Measurements from ENCODE around the gene KCNK7.

GRCh38 chr11:65617136-65617850, 21.7 kb upstream of the KCNK7 start:
- TF ChIP-seq CTCF (conservative IDR thresholded peaks at IDR 0.05; ENCODE audit: low read depth in 2 of 2) (no peak), EZH2 (IDR thresholded peaks at IDR 0.05; ENCODE audit: low read depth, unreplicated experiment) (no peak), REST (IDR thresholded peaks at IDR 0.05; ENCODE audit: unreplicated experiment) (no peak), POLR2AphosphoS5 (IDR thresholded peaks at IDR 0.05; ENCODE audit: low read depth) (no peak), EZH2phosphoT487 (IDR thresholded peaks at IDR 0.05; ENCODE audit: unreplicated experiment) (no peak), NANOG (IDR thresholded peaks at IDR 0.05; ENCODE audit: borderline replicate concordance) (no peak), JUNB (IDR thresholded peaks at IDR 0.05; ENCODE audit: unreplicated experiment) (no peak), CREB1 (CRISPR knock-in tag; IDR thresholded peaks at IDR 0.05; ENCODE audit: low read depth) (no peak), ETS1 (IDR thresholded peaks at IDR 0.05) (no peak)

Data from GM23338 (cell line).